NCI-H345 treated with DMSO at 0.1 percent for 48 hours (cell line): Measurements from ENCODE around the gene CCNA2.
A peak's percentile ranks its signal among the peaks of the same experiment; 100 is the strongest.

ENCODE experiments used
- DNase-seq: peaks from one replicate; lab custom pipeline; 2025; ENCODE audit not compliant: unreplicated experiment; lab: John Stamatoyannopoulos, UW

CCNA2 gene

DNA sequence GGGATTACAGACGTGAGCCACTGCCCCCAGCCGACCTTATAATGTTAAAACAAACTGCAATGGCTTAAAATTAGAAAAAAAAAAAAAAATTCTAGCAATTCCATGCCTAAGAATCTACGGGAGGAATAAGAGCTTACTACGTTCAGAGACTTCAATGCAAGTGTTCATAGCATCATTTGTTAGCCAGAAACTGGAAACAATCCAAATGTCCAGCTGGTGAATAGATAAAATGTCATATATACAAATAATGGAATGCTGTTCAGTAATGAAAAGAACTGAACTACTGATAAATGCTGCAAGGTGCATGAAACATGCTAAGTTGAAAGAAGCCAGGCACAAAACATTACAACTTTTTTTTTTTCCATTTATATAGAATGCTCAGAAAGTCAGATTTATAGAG, 17.3 kb downstream of the CCNA2 start:
- DNase-seq: no peak

GRCh38 chr4:121801715-121802075, 22.0 kb downstream of the CCNA2 start:
- no peak for DNase-seq

DNA sequence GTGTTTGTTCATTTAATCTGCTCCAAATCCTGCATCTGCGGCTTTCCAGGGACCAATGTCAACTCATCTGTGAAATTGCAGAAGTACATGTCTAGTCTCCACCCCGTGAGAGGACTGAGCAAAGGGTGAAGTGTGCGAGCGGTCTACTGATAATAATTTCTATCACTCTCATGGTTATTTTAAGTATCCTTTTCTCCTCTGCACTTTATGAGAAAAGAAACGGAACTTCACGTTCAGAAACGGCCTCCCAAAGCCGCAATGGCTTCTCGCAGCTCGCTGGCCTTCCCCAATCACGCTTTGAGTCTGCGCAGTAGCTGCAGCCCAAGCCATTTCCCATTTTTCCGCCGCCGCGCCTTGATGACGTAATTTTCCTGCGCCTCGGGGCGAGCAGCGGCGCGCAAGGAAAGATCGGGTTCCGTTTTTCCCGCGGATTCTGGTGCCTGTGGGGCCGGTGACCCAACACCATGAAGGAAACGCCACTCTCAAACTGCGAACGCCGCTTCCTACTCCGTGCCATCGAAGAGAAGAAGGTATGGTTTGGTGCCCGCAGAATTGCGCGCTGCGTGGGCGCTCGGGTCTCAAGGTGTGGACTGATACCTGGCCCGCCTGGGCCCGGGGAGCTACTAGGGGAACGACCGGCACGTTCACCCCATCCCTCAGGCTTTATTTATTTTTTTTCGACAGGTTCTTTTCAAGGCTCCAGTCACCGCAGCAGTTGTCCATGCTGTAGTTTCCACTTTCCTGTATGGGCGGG, 22.5 kb downstream of the CCNA2 start, which contains the start of gene EXOSC9:
Gene EXOSC9, plus strand, starts transcription at position 363 of the 754 bp plus-strand sequence. Its CDS starts 102 bp downstream, at position 465.
- DNase-seq: peak; percentile 79

GRCh38 chr4:121800638-121800960, 23.1 kb downstream of the CCNA2 start:
- no peak for DNase-seq

DNA sequence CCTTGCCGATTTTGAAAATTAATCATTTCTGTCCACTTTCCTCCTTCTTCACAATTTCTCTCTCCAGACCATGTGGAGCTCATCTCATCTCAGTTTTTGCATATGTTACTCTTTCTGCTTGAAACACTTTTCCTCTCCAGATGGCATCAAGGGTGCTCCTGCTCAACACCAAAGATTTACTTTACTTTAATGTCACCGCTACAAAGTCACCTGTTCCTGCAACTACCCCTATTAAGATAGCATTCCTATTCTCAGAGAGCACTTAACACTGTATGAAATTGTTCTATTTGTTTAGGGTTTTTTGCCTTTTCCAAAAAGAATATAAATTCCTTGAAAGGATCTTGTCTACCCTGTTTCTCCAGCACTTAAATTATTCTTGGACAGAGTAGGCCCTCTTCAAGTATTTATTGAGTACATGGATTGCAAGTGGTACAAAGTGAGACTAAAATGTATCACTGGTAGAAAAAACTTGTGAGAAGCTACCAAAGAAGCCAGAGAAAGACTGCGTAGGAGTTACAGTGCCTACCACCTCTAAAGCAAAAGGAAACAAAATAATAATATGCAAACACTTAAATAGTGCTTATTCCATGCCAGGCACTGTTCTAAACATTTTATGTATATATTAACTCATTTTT, 23.7 kb downstream of the CCNA2 start:
- DNase-seq: no peak

- DNase-seq: no peak
Observed at GRCh38 chr4:121799208-121799823, 24.4 kb downstream of the CCNA2 start.

DNA sequence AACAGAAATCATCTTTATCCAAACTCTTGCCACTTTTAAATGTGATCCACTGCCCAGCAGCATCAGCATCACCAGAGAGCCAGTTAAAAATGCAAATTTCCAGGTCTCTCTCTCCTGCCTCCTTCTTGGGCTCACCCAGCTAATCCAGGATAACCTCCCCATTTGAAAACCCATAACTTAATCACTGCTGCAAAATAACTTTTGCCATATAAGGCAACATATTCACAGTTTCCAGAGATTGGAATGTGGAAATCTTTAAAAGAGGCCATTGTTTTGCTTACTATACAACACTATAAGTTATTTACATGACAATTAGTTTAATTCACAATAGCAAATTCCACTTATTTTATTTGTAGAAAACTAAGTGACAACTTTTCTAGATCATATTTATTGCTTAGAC, 27.4 kb downstream of the CCNA2 start:
- no peak for DNase-seq

GRCh38 chr4:121794505-121795188, 29.0 kb downstream of the CCNA2 start:
- DNase-seq: no peak

- no peak for DNase-seq
Observed at GRCh38 chr4:121792966-121793365, 30.7 kb downstream of the CCNA2 start.

DNA sequence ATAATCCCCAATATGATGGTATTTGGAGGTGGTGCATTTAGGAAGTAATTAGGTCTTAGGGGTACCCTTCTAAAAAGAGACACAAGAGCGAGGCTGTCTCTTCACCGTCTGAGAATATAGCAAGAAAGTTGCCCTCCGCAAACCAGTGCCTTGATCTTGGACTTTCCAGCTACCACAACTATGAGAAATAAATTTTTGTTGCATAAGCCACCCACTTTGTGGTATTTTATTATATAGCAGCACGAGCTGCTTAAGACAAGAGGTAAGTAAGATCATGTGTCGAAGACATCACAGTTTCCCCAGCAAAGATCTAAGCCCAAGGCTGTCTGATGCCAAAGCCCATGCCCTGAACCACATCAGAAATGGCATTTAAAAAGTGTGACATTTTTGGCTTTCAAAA, 32.2 kb downstream of the CCNA2 start:
- DNase-seq: no peak

DNA sequence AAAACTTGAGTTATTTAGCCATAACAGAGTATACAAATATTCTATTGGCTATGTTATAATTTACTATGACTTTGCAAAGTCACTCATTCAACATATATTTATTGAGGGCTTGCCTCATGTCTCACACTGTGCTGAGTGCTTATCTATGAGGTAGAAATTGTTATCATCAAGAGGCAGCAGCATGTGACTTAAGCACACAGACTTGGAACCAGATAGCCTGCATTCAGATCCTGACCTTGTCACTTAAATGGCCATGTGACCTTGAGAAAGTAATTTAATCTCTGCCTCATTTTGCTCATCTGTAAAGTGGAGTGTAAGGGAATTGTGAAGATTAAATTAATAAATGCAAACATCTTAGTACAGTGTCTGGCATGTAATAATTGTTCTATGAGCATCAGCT, 32.7 kb downstream of the CCNA2 start:
- no peak for DNase-seq

DNA sequence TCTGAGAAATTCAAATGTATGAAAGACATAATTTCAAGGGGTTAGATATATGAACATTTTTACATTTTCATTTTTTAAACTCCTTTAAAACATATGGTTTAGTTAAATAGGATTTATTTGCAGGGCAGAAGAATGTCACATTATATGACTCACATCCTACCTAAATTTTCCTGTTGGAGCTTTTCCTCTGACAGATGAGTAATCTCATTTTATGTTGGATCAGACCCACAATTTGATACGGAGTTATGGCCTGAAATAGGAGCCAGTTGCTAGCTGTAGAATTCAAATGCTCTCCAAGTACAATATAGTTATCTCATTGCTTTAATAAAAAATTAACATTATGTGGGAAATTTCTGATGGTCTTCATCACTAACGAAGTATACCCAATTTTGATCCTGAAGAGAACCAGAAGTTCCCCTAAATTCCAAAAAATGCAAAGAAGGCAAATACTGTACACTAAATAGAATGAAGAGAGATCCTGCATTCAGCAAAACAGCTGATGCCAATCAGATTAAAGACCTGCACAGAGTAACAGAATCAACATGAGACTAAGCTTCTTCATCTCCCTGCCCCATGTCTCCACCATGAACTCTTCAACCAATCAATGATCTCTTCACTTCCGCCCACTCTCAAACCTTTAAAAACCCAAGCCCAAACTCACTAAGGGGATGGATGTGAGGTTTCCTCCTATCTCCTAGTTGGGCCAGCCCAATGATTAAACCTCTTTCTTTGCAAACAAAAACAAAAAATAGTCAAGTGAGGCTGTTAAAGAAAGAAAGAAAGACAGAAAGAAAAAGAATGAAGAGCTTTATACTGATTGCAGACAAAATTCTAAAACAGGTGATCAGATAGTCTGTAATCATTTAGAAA, 33.5 kb downstream of the CCNA2 start:
- DNase-seq: no peak

GRCh38 chr4:121789455-121789854, 34.2 kb downstream of the CCNA2 start:
- no peak for DNase-seq

GRCh38 chr4:121788896-121789295, 34.8 kb downstream of the CCNA2 start:
- no peak for DNase-seq

DNA sequence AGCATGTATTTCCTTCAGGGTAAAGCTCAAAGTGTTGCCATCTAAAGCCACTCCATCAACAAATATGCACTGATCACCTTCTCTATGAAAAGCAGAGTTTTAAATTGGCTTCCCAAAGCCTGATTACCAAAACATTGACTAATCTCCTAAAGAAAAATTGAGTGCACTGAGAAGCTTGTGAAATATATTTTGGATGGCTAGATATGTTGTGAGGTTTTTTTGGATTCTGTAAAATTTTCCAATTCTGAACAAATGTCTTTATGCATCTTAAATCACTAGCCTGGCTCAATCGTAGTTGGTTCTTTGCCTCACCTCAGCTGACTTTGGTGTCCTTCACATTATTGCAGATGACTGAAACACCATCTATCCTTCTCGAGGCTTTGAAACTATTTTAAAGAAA, 37.5 kb downstream of the CCNA2 start:
- no peak for DNase-seq

DNA sequence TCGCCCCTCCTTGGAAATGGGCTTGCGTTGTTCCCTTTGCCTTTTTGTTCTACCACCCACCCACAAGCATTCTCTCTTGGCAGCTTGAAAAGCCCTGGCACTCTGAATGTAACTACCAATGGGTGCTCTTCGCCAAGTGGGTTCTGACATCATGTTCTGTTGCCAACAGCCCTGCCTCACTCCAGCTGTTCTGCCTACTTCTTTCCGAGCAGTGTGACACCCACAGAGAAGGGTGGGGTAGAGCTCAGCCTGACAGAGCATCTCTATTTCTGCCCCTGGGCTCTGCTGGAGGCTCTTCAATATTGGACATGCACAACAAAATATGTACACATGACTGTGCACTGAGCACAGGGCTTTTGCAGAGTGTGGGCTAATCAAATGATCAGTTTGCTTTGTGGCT, 38.2 kb downstream of the CCNA2 start:
- DNase-seq: no peak

DNA sequence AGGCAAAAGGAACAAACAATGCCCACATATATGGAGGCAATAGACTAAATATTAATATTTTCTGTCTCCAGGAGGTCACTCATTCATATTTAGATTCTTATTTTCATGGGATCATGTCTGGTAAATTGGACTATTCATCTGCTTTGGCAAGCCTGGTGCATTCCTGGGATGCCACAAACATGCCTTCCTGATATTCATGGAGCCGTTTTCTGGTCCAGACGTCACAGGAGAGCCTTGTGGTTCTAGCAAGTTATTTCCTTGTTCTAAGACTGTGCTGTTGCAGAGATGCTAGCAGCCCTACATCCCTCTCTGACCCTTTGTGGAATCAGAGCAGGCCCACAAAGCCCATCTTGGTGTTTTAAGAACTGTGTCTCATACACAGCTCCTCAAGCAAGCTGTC, 38.7 kb downstream of the CCNA2 start:
- no peak for DNase-seq

DNA sequence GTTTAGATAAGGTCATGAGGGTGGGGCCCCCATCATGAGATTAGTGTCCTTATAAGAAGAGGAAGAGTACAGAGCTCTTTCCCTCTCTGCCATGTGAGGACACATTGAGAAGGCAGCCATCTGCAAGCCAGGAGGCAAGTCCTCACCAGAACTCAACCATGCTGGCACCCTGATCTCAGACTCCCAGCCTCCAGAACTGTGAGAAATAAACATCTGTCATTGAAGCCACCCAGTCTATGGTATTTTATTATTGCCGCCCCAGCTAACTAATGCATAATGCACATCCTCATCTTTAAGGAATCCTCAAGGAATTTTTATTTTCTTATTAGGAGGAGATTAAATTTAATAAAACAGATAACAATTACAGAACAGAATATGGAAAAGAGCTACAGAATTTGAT, 39.3 kb downstream of the CCNA2 start:
- no peak for DNase-seq

DNA sequence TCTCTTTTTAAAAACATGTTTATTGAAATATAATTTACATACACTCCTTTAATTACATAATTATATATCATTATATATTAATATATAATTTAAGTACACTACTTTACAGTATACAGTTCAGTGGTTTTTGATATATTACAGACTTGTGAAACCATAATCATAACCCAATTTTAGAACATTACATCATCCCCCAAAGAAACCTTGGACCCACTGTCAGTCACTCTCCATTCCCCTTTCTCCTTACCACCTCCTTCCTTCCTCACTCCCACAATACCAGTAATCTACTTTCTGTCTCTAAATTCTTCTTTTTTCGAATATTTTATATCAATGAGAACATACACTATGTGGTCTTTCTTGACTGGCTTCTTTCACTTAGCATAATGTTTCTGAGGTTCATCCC, 40.5 kb downstream of the CCNA2 start:
- no peak for DNase-seq

GRCh38 chr4:121778991-121779628, 44.6 kb downstream of the CCNA2 start:
- no peak for DNase-seq

- no peak for DNase-seq
Observed at GRCh38 chr4:121777625-121778024, 46.1 kb downstream of the CCNA2 start.
